Endometrial microvascular endothelial cells (primary cell): ENCODE results near the gene NTRK2. TPM values are rescaled to one million over a fixed set of nuclear protein-coding genes. Genes with fewer than 3 reads are reported as not detected.

ENCODE experiments used
- in situ Hi-C: cut with HindIII; loops from 2 replicates; pipeline ENCODE4 v1.10.0; 2017; ENCODE audit warnings: low sequenced_read_pairs, low pct_unique_long_range_greater_than_20kb; ENCODE audit errors: inconsistent ontology term
- total RNA-seq: library from RNA; depleted of rRNA; stranded (reverse); fragments of >200 nt; gene quantifications from one replicate; pipeline ENCODE4 v1.2.3, GENCODE V29; 2015; ENCODE audit errors: inconsistent ontology term

Gene NTRK2
- total RNA-seq, 1 donor from 2014 or later: not detected

GRCh38 chr9:84829997-84830696, 160.6 kb downstream of the NTRK2 start:
- in situ Hi-C loops: no loop called here

DNA sequence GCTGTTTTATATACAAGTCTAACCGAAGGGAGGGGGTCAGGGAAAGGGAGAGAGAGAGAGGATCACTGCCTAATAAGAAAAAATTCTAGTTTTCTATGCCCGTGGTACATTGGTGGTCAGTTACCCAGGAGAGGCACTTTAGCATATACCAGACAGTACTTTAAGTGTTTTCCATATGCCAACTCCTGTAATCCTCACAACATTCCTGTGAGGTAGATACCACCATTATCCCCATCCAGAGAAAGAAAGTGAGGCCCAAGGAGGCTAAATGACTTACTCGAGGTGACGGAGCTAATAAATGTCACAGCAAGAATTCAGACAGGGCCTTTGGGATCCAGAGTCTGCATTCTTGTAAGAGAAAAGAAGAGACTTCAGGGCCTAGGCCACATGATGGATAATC, 161.8 kb downstream of the NTRK2 start:
- in situ Hi-C loops: no loop called here

DNA sequence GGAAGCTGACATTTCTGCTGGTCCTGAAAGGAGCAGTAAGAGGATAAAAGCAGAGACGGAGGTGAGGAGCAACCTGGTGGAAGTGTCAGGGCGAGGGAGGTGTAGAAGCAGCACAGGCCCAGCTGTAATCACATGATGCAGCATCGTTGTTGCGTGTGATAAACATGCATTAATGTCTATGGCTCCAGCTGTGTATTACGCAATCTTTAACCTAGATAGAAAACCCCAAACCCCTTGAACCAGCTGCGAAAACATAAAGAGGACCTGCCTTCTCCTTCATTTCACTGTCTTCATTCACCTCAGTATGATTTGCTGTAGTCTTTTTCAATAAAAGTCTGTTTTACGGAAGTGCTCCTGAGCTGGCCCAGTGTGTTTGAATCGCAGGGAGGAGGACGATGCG, 162.9 kb downstream of the NTRK2 start:
- in situ Hi-C loops: no loop called here

GRCh38 chr9:84834426-84834825, 164.9 kb downstream of the NTRK2 start:
- in situ Hi-C loops: no loop called here

- in situ Hi-C loops: no loop called here
These were observed 166.2 kb downstream of the NTRK2 start for GRCh38 chr9:84835745-84836144.

- in situ Hi-C loops: no loop called here
These were observed 169.3 kb downstream of the NTRK2 start for GRCh38 chr9:84838879-84839278.

DNA sequence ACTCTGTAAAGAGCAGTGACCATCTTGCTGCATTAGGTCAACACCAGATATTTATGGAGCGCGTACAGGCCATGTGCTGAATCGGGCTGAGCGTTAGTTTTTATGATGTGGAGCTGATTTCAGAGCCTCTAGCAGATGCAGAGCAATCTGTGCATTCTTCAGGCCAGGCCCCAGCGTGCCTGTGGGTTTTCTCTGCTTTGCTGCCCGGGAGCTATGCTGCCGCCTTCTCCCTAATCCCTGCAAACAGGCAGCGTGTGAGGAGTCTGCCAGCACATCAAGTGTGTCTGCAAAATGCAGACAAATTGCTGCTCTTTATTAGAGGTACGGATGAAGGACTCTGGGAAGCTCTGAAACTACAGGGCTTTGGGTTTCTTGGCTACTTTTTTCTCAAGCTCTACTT, 170.0 kb downstream of the NTRK2 start:
- in situ Hi-C loops: no loop called here

- in situ Hi-C loops: no loop called here
These were observed 172.4 kb downstream of the NTRK2 start for GRCh38 chr9:84841931-84842330.

DNA sequence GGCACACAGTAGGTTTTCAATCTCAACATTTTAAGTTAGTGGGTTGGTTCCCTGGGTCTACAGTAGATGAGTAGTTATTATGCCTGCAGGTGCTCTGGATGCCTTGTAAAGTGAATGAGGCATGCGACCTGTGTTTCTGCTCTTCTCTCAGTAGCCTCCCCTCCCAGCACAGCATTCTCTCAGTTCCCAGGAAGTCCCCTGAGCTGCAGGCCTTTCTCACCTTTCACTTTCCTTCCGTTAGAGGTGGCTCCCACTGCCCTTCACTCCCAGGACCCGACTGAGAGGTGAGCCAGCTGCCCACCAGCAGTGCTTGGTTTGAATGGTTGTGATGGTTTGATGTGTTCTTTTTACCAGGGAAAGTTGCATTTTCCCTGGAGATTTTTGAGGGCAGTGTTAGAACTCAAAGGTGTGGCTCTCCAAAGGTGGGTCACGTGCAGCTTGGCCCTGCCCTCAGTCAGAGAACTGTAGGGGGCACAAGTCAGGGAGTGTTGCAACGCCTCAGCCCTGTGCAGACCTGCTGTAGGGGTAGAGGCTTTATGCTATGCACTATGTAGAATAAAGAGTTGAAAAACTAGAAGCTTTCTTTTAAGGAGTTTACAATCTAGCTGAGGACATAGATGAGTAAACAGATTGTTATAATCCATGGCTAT, 173.8 kb downstream of the NTRK2 start:
- in situ Hi-C loops: no loop called here

- in situ Hi-C loops: no loop called here
These were observed 176.7 kb downstream of the NTRK2 start for GRCh38 chr9:84845956-84846900.

DNA sequence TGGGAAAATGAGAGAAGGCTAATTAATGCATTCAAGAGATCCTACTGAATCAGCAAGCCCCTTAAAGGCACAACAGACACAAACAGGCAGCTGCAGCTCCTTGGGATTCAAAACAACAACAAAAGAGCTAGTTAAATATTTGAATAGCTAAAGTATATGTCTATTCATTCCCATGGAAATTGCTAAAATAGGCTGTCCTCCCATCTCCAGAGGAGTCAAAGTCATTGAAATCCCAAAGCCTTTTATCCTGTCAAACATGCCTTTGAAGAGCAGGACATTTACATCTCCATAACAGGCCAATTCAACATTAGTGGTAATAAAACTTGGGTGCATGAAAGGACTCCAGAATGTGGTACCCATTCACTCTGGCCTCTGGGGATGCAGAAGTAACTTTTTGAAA, 177.4 kb downstream of the NTRK2 start:
- in situ Hi-C loops: no loop called here

DNA sequence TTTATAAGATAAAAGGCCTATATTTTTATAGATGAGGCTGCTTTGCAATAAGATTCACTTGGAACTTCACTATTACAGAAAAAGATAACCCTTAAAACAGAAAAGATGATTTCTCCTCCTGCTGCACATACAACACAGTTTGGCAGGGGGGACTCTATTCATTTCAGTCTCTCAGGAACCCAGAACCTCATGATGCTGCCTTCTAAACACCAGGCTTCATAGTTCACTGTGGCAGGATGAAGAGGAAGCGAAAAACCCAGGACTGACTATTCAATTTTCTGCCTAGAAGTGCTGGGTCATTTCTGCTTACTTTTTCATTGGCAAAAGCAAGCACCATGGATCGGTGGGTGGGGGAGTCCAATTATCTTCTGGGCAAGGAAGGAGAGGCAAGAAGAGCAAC, 179.5 kb downstream of the NTRK2 start:
- in situ Hi-C loops: no loop called here

GRCh38 chr9:84850830-84851392, 181.4 kb downstream of the NTRK2 start:
- in situ Hi-C loops: no loop called here

GRCh38 chr9:84851935-84852585, 182.5 kb downstream of the NTRK2 start:
- in situ Hi-C loops: no loop called here

DNA sequence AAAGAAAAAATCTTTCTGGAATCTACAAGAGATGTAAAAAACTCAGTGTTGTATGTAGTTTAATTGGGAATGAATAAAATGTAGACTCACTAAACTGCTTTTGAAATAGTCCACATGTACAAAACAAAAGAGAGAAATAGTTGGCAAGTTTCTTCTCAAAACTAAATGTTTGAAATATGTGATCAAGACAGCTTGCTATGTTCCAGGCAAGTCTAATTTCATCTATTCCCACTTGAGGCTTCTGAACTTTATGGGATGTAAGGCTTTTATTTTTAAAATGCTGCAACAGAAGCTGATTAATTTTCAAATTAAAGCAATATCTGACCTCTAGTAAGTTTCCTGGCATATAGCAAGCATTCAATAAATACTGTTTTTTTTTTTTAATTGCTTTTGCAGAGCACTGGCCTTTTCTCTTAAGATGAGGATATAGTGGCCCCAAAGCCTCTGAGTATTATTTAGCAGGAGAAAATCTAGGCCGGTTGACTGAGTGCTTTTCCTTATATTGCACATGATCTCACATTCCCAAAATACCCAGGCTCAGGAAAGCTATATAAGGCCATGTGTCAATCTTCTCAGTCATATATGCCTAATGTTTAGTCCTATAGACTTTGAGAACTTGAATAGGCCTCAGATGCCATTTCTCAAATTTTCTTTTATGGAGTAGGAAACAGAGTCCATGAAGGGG, 183.2 kb downstream of the NTRK2 start:
- in situ Hi-C loops: no loop called here

- in situ Hi-C loops: no loop called here
These were observed 186.7 kb downstream of the NTRK2 start for GRCh38 chr9:84856181-84856632.

GRCh38 chr9:84857211-84857610, 187.7 kb downstream of the NTRK2 start:
- in situ Hi-C loops: no loop called here

- in situ Hi-C loops: no loop called here
These were observed 188.8 kb downstream of the NTRK2 start for GRCh38 chr9:84858364-84858763.
